H1 (cell line): ENCODE data around the gene SEZ6.

Experiments used
- CTCF ChIP-seq, 3 experiments: IDR thresholded peaks; 1 replicate in 2 of 3; 2 replicates in 1 of 3; pipeline versions ENCODE4 v1.5.1 to v1.6.1; 2011; ENCODE audit warnings: low read length in 3 of 3, mild to moderate bottlenecking in 3 of 3, inconsistent platforms in 2 of 3, low read depth in 1 of 3, moderate library complexity in 1 of 3; ENCODE audit not compliant: insufficient read depth in 1 of 3; ENCODE audit errors: control extremely low read depth in 1 of 3
- E2F6 ChIP-seq: IDR thresholded peaks from 2 replicates; pipeline ENCODE4 v1.6.1; 2012; ENCODE audit warnings: inconsistent platforms
- EZH2 ChIP-seq: fragments of 200-600 bp; sonication (generic); IDR thresholded peaks from 2 replicates; pipeline ENCODE4 v1.7.1; 2012; ENCODE audit warnings: low read depth, mild to moderate bottlenecking, moderate library complexity, low read length, inconsistent platforms; ENCODE audit not compliant: severe bottlenecking
- HDAC2 ChIP-seq, 2 experiments: fragments of 300-600 bp in 1 of 2; sonication (generic) in 1 of 2; IDR thresholded peaks; 2 replicates each; pipeline ENCODE4 v1.6.1; 2011 to 2012; ENCODE audit warnings: low read depth in 2 of 2, low read length in 2 of 2, mild to moderate bottlenecking in 2 of 2, moderate library complexity in 2 of 2, borderline replicate concordance in 1 of 2, inconsistent platforms in 1 of 2
- TCF12 ChIP-seq: IDR thresholded peaks from 2 replicates; pipeline ENCODE4 v1.6.1; 2011; ENCODE audit warnings: low read depth, mild to moderate bottlenecking, low read length

DNA sequence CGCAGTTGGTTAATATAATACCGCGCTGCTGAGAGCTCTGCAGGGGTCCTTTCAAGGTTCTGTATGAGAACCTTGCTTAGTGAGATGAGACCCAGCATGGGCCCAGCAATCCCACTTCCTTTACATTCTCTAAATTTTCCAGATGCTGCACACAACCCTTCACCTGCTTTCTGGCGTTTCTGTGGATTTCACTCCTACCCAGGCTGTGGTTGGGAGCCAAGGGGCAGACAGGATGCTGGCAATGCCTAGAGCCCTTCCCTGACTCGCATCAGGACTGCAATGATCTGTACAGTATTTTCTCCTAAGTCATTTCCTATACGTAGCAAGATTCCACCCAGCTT lies 27.0 kb upstream of the SEZ6 start:
- no peak for TF ChIP-seq EZH2
- no peak for TF ChIP-seq CTCF (IDR thresholded peaks at IDR 0.05; ENCODE audit: control extremely low read depth in 1 of 3, insufficient read depth in 1 of 3, low read depth in 1 of 3, low read length in 3 of 3)
- TF ChIP-seq E2F6 = no peak
- TF ChIP-seq TCF12 = peak; percentile 65; the same call in 1 of the 2 replicates
- TF ChIP-seq HDAC2 (IDR thresholded peaks at IDR 0.05; ENCODE audit: borderline replicate concordance in 1 of 2, low read depth in 2 of 2, low read length in 2 of 2) = 0 out of 4 replicates have a peak, but pooled peaks of 1 of the 2 experiments have one; percentile 56
